IPS-20b (cell line): ENCODE results near the gene ST3GAL4.

ENCODE experiments used
- H3K27ac ChIP-seq: one replicate; pipeline ENCODE4 v1.5.1; 2013; ENCODE audit warnings: low read length
- H3K27me3 ChIP-seq: 2 replicates; pipeline ENCODE4 v1.6.1; 2013; ENCODE audit warnings: mild to moderate bottlenecking, low read length, inconsistent platforms; ENCODE audit not compliant: insufficient read depth
- H3K36me3 ChIP-seq: 2 replicates; pipeline ENCODE4 v1.6.1; 2013; ENCODE audit warnings: low read depth, mild to moderate bottlenecking, inconsistent platforms, low read length, moderate library complexity; ENCODE audit not compliant: insufficient read depth
- H3K4me1 ChIP-seq: 2 replicates; pipeline ENCODE4 v1.6.1; 2013; ENCODE audit warnings: mild to moderate bottlenecking, control low read depth, inconsistent platforms, low read length, moderate library complexity; ENCODE audit not compliant: insufficient read depth
- H3K4me3 ChIP-seq: 2 replicates; pipeline ENCODE4 v1.5.1; 2013; ENCODE audit warnings: mild to moderate bottlenecking, low read length, inconsistent platforms
- H3K9ac ChIP-seq: 2 replicates; pipeline ENCODE4 v1.6.1; 2013; ENCODE audit warnings: low read depth, mild to moderate bottlenecking, inconsistent platforms, low read length, moderate library complexity
- H3K9me3 ChIP-seq: 2 replicates; pipeline ENCODE4 v1.6.1; 2013; ENCODE audit warnings: mild to moderate bottlenecking, low read depth, low read length, inconsistent platforms; ENCODE audit not compliant: insufficient read depth

ST3GAL4 gene

DNA sequence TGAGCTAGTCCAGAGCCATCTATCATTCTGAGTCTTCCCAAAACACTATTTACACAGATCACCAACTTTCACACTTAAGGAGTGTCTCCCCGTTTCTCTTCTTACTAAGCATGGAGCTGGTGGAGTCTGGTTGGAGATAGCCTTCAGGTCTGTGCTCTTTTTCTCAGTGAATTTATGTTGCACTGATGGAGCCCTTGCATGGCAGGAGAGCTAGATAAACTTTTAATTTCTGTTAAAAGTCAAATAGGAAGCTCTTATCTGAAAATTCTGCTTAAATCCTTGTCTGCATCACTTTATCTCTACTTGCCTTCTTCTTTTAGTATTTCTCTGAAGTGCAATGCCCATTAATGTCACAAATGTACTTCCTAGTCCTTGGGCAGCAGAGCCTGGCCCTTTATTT is 63.4 kb downstream of the ST3GAL4 start:
- Histone ChIP-seq H3K9me3 (no peaks in the 10 kb centered on the region), H3K9ac (no peak overlapping the region), H3K4me3 (no peak overlapping the region), H3K36me3 (no peaks in the 10 kb centered on the region), H3K4me1 (no peaks in the 10 kb centered on the region), H3K27me3 (peaks cover 9% of the 10 kb centered on the region), H3K27ac (no peak overlapping the region)

DNA sequence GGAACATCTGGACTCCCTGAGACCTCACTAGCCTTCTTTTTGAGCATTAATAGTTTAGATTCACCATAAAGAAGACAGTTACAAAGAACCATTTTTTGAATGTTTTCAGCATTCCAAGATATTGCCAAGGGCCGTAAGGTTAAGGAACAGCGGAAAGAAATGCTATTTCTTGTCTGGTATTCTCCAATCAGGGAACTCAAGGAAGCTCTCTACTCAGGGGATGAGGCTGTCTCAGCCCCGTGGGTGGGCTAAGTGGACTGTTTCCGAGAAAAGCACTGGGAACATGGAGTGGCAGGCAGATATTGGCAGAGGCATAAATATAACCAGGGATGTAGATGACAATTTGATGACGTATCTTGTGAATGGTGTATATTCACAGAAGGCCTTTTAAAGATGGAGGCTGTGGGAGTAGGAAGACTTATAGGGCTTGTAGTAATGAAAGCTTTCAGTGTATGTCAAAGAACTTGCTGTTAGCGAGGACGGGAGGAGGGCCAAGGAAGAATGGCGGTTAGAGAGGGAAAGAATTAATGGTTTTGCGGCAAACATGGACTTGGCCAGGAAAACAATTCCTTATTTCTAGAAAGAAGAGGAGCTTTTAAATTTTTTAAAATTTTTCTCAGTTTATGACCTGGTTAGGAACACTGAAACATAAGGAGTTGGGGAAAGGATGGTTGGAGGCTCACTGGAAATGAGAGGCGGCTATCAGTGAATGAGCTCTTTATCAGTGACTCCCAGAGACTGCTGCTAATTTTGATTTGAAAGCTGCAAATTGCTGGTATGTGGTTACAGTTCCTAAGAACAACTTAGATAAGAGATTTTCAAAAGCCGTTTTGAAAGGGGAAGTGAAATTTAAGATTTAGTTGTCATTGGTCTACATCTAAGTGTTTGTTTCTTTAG is 64.6 kb downstream of the ST3GAL4 start:
- H3K4me3 ChIP-seq, result no peak overlapping the region
- no peak overlapping the region for H3K27ac ChIP-seq
- H3K4me1 ChIP-seq, result no peaks in the 10 kb centered on the region
- H3K27me3 ChIP-seq, result peaks cover 9% of the 10 kb centered on the region
- H3K9me3 ChIP-seq, result no peaks in the 10 kb centered on the region
- no peak overlapping the region for H3K9ac ChIP-seq
- H3K36me3 ChIP-seq, result no peaks in the 10 kb centered on the region

DNA sequence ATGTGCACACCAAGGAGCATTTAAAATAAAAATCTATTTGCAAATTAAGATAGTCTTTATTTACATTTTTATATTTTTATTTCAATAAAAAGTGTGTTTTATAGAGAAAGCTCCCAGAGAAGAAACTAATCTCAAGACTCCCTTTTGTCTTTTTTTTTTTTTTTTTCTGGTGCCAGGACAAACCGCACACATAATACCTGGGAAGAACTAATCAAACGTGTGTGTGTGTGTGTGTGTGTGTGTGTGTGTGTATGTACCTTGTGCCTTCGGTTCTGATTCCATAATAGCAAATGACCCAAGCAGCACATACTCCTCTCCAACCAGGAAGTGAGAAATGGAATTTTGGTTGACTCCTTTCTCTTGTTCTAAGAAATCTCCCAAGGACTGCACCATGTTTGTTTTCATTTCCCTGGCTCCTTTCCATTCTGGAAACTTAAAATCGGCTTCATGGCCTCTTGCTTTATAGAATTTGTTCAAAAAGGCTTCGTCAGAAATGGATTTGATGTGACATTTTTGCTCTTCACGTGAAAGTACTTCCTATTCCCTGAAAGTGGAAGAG is 65.3 kb downstream of the ST3GAL4 start:
- H3K4me3 ChIP-seq, result no peak overlapping the region
- H3K4me1 ChIP-seq, result no peaks in the 10 kb centered on the region
- no peak overlapping the region for H3K27ac ChIP-seq
- H3K36me3 ChIP-seq, result no peaks in the 10 kb centered on the region
- no peaks in the 10 kb centered on the region for H3K9me3 ChIP-seq
- H3K27me3 ChIP-seq, result peaks cover 9% of the 10 kb centered on the region
- no peak overlapping the region for H3K9ac ChIP-seq

DNA sequence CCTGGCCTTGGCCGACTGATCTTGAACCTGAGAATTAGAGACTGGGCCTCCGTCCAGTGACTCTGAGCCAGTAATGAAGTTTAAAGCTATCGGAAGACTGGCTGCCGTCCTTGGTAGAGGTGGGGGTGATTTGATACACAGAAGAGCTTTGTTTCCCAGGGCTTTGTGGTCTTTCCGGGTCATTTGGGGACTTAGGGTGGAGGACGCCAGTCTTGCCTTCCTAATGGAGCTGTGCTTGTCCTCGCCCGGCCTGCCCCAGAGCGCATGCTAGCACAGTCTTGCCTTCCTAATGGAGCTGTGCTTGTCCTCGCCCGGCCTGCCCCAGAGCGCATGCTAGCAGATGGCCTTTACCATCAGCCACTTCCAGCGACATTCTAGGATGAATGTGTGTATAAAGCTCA is 65.8 kb downstream of the ST3GAL4 start:
- no peak overlapping the region for H3K27ac ChIP-seq
- no peak overlapping the region for H3K9ac ChIP-seq
- no peaks in the 10 kb centered on the region for H3K9me3 ChIP-seq
- no peaks in the 10 kb centered on the region for H3K4me1 ChIP-seq
- peaks cover 9% of the 10 kb centered on the region for H3K27me3 ChIP-seq
- H3K4me3 ChIP-seq, result no peak overlapping the region
- no peaks in the 10 kb centered on the region for H3K36me3 ChIP-seq

DNA sequence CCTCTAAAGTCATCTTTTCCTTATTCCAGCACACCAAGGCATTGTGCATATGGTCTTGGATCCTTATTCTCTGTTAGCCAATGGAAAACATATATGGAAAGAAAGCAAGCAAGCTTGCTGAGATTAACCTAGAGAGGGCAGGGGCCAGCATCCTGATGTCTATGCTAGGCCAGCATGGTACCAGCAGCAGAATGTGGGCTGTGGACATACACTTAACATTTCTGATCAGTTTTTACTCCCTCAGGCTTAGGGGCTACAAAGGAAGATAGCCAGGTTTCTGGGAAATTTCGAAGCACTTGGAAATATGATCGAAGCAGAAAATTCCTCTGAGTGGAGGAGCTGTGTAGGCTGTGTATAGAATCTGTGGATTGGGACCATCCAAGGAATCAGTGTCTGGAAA is 67.0 kb downstream of the ST3GAL4 start:
- no peaks in the 10 kb centered on the region for H3K9me3 ChIP-seq
- H3K4me1 ChIP-seq, result no peaks in the 10 kb centered on the region
- no peaks in the 10 kb centered on the region for H3K36me3 ChIP-seq
- H3K9ac ChIP-seq, result no peak overlapping the region
- H3K27me3 ChIP-seq, result peaks cover under 1% of the 10 kb centered on the region
- no peak overlapping the region for H3K4me3 ChIP-seq
- no peak overlapping the region for H3K27ac ChIP-seq

DNA sequence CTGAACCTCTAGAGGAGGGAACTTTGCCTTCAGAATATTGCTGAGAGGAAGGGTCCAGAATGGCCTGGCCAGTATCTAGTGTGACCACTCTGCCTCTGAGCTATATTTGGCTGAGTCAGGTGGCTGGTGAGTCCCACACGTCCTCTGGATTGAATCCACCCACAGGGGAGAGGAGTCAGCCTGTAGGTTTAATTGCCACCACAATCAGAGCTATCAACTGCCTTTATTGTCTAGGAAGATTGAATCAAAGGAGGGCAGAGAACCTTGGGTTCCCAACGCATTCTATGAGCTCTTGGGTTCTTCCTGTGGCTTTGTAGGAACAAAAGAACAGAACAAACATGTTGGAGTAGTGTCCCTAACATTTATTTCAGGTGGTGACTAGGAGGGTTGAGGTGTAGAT is 67.7 kb downstream of the ST3GAL4 start:
- H3K9me3 ChIP-seq, result no peaks in the 10 kb centered on the region
- H3K4me1 ChIP-seq, result no peaks in the 10 kb centered on the region
- H3K27me3 ChIP-seq, result no peaks in the 10 kb centered on the region
- H3K36me3 ChIP-seq, result no peaks in the 10 kb centered on the region
- no peak overlapping the region for H3K9ac ChIP-seq
- H3K4me3 ChIP-seq, result no peak overlapping the region
- no peak overlapping the region for H3K27ac ChIP-seq

DNA sequence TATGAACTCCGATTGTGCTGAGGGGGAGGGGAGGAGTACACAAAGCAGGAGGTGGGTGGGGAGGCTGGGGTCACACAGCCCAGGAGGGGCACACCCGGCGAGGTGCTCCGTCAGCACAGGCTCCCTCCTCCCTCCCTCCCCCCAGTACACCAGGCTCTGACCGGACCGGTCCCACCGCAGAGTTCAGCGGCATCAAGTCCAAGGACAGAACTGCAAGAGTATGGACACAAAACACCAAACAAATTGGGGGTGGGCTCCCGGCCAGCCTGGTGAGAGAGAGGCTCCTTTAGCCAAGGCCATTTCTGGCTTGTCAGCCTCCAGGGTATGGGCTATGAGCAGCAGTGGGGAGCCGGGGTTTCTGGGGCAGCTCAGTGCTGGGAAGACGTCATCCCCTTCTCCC is 68.3 kb downstream of the ST3GAL4 start:
- H3K9me3 ChIP-seq, result no peaks in the 10 kb centered on the region
- no peaks in the 10 kb centered on the region for H3K36me3 ChIP-seq
- H3K9ac ChIP-seq, result no peak overlapping the region
- no peak overlapping the region for H3K27ac ChIP-seq
- H3K4me3 ChIP-seq, result no peak overlapping the region
- no peaks in the 10 kb centered on the region for H3K27me3 ChIP-seq
- no peaks in the 10 kb centered on the region for H3K4me1 ChIP-seq

DNA sequence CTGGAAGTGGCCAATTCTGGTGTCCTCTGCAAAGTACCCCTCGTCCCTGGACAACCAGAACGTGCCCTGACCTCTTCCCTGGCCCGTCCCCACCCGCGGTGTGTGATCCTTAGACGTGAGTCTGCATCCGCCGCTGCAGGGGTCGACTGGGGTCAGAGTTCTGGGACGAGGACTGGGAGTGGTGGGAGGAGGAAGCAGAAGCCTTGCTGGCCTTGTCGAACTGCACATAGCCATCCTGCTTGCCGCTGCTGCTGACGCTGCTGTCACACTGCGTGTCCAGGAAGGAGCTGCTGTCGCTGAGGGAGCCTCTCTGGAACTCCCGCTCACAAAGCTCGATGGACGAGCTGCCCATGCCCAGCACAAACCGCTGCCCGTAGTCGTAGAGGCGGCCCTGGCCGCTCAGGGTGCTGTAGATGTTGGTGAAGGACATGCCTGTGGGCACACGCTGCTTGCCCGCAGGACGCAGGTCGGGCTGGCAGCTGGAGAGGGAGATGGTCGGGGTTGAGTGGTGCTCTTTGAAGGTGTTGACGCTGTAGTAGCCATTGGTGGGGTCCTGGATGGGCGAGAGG is 69.1 kb downstream of the ST3GAL4 start:
- H3K9me3 ChIP-seq, result no peaks in the 10 kb centered on the region
- no peaks in the 10 kb centered on the region for H3K27me3 ChIP-seq
- H3K9ac ChIP-seq, result no peak overlapping the region
- H3K4me1 ChIP-seq, result no peaks in the 10 kb centered on the region
- H3K4me3 ChIP-seq, result no peak overlapping the region
- H3K36me3 ChIP-seq, result no peaks in the 10 kb centered on the region
- H3K27ac ChIP-seq, result no peak overlapping the region

DNA sequence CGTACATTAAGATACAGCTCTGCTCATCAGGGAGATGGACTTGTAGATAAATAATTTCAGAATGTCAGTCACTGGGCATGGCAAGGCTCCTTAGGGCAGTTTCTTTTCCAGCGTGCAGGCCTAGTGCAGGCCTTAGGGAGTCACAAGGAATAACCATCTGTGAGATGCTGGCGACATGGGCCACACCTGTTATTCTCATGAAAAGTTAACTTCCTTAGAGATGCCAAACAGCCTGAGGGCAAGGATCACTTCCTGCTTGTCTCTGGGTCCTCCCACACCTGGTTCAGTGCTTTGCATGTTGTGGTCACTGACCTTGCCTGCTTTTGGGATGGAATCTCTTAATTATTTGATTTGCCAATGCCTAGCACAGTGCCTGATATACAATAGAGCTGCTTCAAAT is 70.6 kb downstream of the ST3GAL4 start:
- Histone ChIP-seq H3K4me1 (no peaks in the 10 kb centered on the region), H3K9me3 (no peaks in the 10 kb centered on the region), H3K36me3 (no peaks in the 10 kb centered on the region), H3K4me3 (no peak overlapping the region), H3K9ac (no peak overlapping the region), H3K27me3 (no peaks in the 10 kb centered on the region), H3K27ac (no peak overlapping the region)

DNA sequence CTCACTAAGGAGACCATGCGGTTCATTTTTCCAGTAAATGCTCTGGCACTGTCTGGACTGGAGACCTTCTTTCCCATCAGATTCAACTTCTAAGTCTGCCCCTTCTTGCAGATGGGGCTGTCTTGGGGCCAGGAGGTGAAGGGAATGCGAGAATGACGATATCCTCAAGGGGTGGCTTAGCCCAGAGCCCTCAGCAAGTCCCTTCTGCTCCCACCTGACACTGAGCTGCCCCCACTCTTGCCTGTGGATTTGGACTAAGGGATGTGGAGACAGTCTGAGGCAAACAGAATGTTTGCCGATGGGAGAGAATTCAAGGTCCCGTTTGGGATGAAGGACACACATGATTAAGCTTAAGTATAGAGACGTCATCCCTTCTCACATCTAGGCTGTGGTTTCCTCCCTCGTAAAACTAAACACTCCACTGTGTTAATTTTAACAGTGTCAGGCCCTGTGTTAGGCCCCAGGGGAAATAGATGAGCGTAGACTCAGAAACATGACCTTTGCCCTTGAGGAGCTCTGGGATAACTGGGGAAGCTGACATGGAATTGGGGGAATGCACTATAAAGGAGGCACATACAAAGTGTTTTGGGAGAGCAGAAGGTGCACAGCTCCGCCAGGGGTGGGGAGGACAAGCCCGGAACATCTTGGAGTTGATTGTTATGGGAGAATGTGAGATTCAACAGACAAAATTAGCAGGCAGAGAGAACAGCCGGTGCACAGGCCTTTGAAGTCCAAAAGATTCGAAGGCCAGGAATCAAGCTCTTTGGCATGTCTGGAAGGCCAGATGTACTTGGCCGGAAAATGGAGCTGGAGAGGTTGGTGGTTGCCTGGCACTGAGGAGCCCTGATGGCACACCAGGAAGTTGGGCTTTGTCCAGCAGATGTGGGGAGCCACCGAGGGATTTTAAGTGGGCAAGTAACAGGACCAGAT is 71.6 kb downstream of the ST3GAL4 start:
- Histone ChIP-seq H3K27me3 (no peaks in the 10 kb centered on the region), H3K4me1 (no peaks in the 10 kb centered on the region), H3K36me3 (no peaks in the 10 kb centered on the region), H3K27ac (no peak overlapping the region), H3K9me3 (no peaks in the 10 kb centered on the region), H3K9ac (no peak overlapping the region), H3K4me3 (no peak overlapping the region)

DNA sequence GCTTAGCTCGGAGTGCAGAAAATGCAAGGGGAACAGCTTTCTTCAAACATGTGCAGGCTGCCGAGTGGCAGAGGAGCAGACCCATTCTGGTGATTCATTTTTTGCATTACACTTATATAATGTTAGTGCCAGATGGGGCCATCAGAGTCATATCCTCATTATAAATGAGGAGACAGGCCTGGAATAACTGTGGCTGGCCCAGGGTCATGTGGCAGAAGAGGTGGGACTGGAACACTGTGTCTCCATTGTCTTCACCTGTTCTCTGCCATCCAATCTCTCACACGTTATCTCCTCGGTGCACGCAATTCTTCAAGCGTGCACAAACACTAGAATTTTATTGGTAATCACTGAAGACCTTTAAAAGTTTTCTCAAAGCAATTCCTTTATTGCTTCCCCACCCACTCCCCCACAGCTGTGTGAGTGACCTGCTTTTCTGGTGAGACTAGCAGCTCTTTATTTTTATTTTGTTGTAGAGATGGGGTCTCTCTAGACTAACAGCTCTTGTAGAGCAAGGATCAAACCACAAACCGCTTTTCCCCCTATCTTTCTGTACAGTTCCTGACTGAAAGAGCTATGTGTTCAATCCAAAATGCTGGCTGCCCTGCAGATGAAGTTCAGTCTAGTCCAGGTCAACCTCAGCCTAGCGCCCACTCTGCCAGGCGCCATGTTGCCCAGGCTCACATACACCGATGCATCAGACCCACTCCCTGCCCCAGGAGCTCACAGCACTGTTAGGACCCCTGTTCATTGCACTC is 75.3 kb downstream of the ST3GAL4 start:
- Histone ChIP-seq H3K27me3 (no peaks in the 10 kb centered on the region), H3K4me3 (no peak overlapping the region), H3K9ac (no peak overlapping the region), H3K4me1 (peaks cover 3% of the 10 kb centered on the region), H3K27ac (no peak overlapping the region), H3K9me3 (no peaks in the 10 kb centered on the region), H3K36me3 (no peaks in the 10 kb centered on the region)
